OCI-LY7 (cell line): ENCODE results near the gene EIF4G1. TPM values are rescaled to one million over a fixed set of nuclear protein-coding genes. Genes with fewer than 3 reads are reported as not detected.
"Not testable (repeated sequence)": the region's sequence is repeated elsewhere in the genome, so short reads cannot be mapped to it uniquely, and the experiment has no call there.

Experiments used
- BruUV-seq: library from RNA; stranded (reverse); fragments of 400-500 nt; replicated peaks from 2 replicates; lab custom pipeline; 2021; lab: Mats Ljungman, UMichigan
- CTCF ChIA-PET: fragments of 300-600 bp; sonication (Branson Sonifier 250); formaldehyde crosslinking; loops from one replicate; lab custom pipeline; 2022; ENCODE audit warnings: antibody characterized with exemption; ENCODE audit not compliant: unreplicated experiment; lab: Charles Lee
- POLR2A ChIA-PET: fragments of 300-600 bp; sonication (Branson Sonifier 250); formaldehyde crosslinking; loops from one replicate; lab custom pipeline; 2022; ENCODE audit warnings: antibody characterized with exemption; lab: Charles Lee
- DNase-seq: peaks from one replicate; pipeline ENCODE4 v3.0.0-alpha.2; 2015; ENCODE audit warnings: low spot score
- H2AFZ ChIP-seq: fragments of 200-600 bp; sonication (generic), shearing (Covaris generic); 2 replicates; pipeline ENCODE4 v1.6.1; 2014; ENCODE audit warnings: mild to moderate bottlenecking, antibody characterized with exemption, low read length, moderate library complexity
- H3K27ac ChIP-seq: fragments of 200-600 bp; sonication (generic); 2 replicates; pipeline ENCODE4 v1.5.1; 2014; ENCODE audit warnings: mixed run types, low read depth, mild to moderate bottlenecking, moderate library complexity, low read length, inconsistent platforms; ENCODE audit not compliant: poor library complexity, severe bottlenecking
- H3K36me3 ChIP-seq: fragments of 200-600 bp; sonication (generic); 2 replicates; pipeline ENCODE4 v1.6.1; 2014; ENCODE audit warnings: mild to moderate bottlenecking, antibody characterized with exemption, low read length, moderate library complexity, mixed read lengths; ENCODE audit not compliant: insufficient read depth
- H3K4me1 ChIP-seq: fragments of 200-600 bp; sonication (generic); 2 replicates; pipeline ENCODE4 v1.5.1; 2014; ENCODE audit warnings: mild to moderate bottlenecking, low read length; ENCODE audit not compliant: insufficient read depth, poor library complexity, severe bottlenecking
- H3K4me2 ChIP-seq: fragments of 200-600 bp; sonication (generic); 2 replicates; pipeline ENCODE4 v1.6.1; 2014; ENCODE audit warnings: mild to moderate bottlenecking, low read length
- H3K4me3 ChIP-seq: fragments of 200-600 bp; sonication (generic); 2 replicates; pipeline ENCODE4 v1.5.1; 2014; ENCODE audit warnings: mild to moderate bottlenecking, low read depth, low read length; ENCODE audit not compliant: poor library complexity, severe bottlenecking
- H3K79me2 ChIP-seq: fragments of 200-600 bp; sonication (generic); 2 replicates; pipeline ENCODE4 v1.6.1; 2016; ENCODE audit warnings: low read depth, mild to moderate bottlenecking, low read length, moderate library complexity, mixed read lengths; ENCODE audit not compliant: insufficient read depth
- H3K9me2 ChIP-seq: fragments of 200-600 bp; sonication (generic); 2 replicates; pipeline ENCODE4 v1.6.1; 2016; ENCODE audit warnings: mild to moderate bottlenecking, low read length, mixed read lengths; ENCODE audit not compliant: insufficient read depth
- H3K9me3 ChIP-seq: fragments of 200-600 bp; sonication (generic); 2 replicates; pipeline ENCODE4 v1.6.1; 2014; ENCODE audit warnings: mild to moderate bottlenecking, mixed run types, low read length, mixed read lengths
- H4K20me1 ChIP-seq: fragments of 200-600 bp; sonication (generic); 2 replicates; pipeline ENCODE4 v1.6.1; 2014; ENCODE audit warnings: mild to moderate bottlenecking, antibody characterized with exemption, low read length, moderate library complexity, mixed read lengths; ENCODE audit not compliant: insufficient read depth
- CTCF ChIP-seq: fragments of 200-600 bp; sonication (generic); conservative IDR thresholded peaks from 2 replicates; pipeline ENCODE4 v1.5.1; 2014; ENCODE audit warnings: mild to moderate bottlenecking, antibody characterized with exemption, low read length, moderate library complexity, mixed read lengths
- EZH2phosphoT487 ChIP-seq: fragments of 200-600 bp; sonication (generic); IDR thresholded peaks from 2 replicates; pipeline ENCODE4 v1.6.1; 2018; ENCODE audit warnings: low read depth, borderline replicate concordance, mild to moderate bottlenecking, mixed run types, antibody characterized with exemption, low read length, moderate library complexity, mixed read lengths
- intact Hi-C: fragments of 100-400 bp; cut with micrococcal nuclease; formaldehyde crosslinking; loops from one replicate; pipeline ENCODE4 v1.10.0; 2022; ENCODE audit not compliant: unreplicated experiment
- total RNA-seq, 2 experiments: library from RNA; depleted of rRNA in 1 of 2; stranded (reverse); fragments of >200 nt in 1 of 2; shearing (Covaris generic) in 1 of 2; gene quantifications; 2 replicates each; pipeline ENCODE4 v1.2.3, GENCODE V29; 2014 to 2022

EIF4G1 gene
- total RNA-seq, 2 experiments from 2014 or later, result 245 to 412 TPM

- Histone ChIP-seq H4K20me1 (peaks cover 4% of the 10 kb centered on the region; the same call in 1 of the 2 replicates), H3K9me2 (no peaks in the 10 kb centered on the region), H3K36me3 (peaks cover 17% of the 10 kb centered on the region; the same call in 1 of the 2 replicates), H3K79me2 (no peaks in the 10 kb centered on the region), H3K27ac (no peak overlapping the region), H3K4me1 (peaks cover 8% of the 10 kb centered on the region), H3K9me3 (no peaks in the 10 kb centered on the region), H3K4me2 (no peak overlapping the region), H3K4me3 (no peak overlapping the region), H2AFZ (no peak overlapping the region)
- TF ChIP-seq CTCF, result no peak
- no peak for TF ChIP-seq EZH2phosphoT487
- DNase-seq, result no peak
- intact Hi-C loops, result no loop called here
- BruUV-seq, result no TSS peak
- ChIA-PET CTCF (no interaction called here), POLR2A (no interaction called here)
Observed at GRCh38 chr3:184339001-184339400, 24.6 kb downstream of the EIF4G1 start.

DNA sequence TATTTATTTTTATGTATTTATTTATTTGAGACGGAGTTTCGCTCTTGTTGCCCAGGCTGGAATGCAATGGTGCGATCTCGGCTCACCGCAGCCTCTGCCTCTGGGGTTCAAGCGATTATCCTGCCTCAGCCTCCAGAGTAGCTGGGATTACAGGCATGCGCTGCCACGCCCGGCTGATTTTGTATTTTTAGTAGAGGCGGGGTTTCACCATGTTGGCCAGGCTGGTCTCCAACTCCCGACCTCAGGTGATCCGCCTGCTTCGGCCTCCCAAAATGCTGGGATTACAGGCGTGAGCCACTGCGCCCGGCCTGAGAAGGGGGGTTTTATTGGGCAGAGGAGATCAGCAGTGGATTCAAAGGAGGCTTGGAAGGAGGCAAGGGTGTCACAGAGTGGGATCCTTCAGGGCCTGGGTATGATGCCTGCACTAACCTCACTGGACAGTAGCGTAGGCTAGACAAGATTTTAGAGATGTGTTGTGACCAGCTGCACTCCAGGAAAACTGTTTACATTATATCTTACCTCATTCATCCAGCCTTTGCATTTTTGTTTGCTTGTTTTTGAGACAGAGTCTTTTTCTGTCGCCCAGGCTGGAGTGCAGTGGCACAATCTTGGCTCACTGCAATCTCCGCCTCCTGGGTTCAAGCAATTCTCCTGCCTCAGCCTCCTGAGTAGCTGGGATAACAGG lies 25.2 kb downstream of the EIF4G1 start:
- H3K4me1 ChIP-seq, POLR2A ChIA-PET, H3K4me3 ChIP-seq, DNase-seq, H2AFZ ChIP-seq, CTCF ChIA-PET, BruUV-seq, H3K9me2 ChIP-seq, H3K9me3 ChIP-seq, H3K4me2 ChIP-seq, H3K79me2 ChIP-seq, H4K20me1 ChIP-seq, H3K27ac ChIP-seq, intact Hi-C loops: not testable (repeated sequence)
- peaks cover 11% of the 10 kb centered on the region; the same call in 1 of the 2 replicates for H3K36me3 ChIP-seq

DNA sequence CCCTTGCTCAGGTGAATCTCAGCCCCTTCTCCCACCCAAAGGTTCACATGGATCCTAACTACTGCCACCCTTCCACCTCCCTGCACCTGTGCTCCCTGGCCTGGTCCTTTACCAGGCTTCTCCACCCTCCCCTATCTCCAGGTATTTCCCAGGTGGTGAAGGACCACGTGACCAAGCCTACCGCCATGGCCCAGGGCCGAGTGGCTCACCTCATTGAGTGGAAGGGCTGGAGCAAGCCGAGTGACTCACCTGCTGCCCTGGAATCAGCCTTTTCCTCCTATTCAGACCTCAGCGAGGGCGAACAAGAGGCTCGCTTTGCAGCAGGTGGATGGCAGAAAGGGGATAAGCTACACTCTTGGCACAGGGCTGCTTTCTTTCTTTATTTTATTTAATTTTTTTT lies 27.5 kb downstream of the EIF4G1 start:
- Histone ChIP-seq H2AFZ (no peak overlapping the region), H3K9me2 (no peaks in the 10 kb centered on the region), H4K20me1 (no peaks in the 10 kb centered on the region), H3K4me2 (no peak overlapping the region), H3K36me3 (no peaks in the 10 kb centered on the region), H3K9me3 (no peaks in the 10 kb centered on the region), H3K4me1 (no peaks in the 10 kb centered on the region), H3K4me3 (no peak overlapping the region), H3K27ac (no peak overlapping the region), H3K79me2 (no peaks in the 10 kb centered on the region)
- no peak for DNase-seq
- ChIA-PET POLR2A (interaction anchor here (0.6 kb wide), 1 partner anchor 76 kb away, joined by 3 read pairs; no protein-coding TSS in a partner anchor), CTCF (no interaction called here)
- TF ChIP-seq CTCF (no peak), EZH2phosphoT487 (no peak)
- BruUV-seq, result no TSS peak
- intact Hi-C loops, result no loop called here
